Measurements from ENCODE around the gene PPP1R1A.

DNA sequence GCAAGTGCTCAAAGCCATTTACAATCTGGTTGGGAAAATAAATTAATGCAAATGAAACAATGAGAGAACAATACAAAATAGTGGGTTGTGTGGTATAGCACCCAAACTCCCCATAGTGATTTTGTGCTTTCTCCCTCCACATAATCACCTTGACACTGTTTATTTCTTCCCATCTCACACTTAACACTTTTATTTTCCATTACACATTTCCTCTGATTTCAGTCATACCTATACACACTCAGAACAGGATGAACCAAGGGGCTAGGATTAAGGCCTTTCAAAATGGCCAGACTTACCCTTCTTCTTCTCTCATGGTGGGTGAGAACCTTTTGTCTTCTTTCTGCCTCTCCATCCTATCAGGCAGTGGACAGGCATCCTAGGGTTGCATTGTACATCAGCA, 53.0 kb downstream of the PPP1R1A start:
- TF ChIP-seq, protein P1, sequence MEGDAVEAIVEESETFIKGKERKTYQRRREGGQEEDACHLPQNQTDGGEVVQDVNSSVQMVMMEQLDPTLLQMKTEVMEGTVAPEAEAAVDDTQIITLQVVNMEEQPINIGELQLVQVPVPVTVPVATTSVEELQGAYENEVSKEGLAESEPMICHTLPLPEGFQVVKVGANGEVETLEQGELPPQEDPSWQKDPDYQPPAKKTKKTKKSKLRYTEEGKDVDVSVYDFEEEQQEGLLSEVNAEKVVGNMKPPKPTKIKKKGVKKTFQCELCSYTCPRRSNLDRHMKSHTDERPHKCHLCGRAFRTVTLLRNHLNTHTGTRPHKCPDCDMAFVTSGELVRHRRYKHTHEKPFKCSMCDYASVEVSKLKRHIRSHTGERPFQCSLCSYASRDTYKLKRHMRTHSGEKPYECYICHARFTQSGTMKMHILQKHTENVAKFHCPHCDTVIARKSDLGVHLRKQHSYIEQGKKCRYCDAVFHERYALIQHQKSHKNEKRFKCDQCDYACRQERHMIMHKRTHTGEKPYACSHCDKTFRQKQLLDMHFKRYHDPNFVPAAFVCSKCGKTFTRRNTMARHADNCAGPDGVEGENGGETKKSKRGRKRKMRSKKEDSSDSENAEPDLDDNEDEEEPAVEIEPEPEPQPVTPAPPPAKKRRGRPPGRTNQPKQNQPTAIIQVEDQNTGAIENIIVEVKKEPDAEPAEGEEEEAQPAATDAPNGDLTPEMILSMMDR (IDR thresholded peaks at IDR 0.05; ENCODE audit: borderline replicate concordance, extremely low read depth, low read length, poor library complexity, severe bottlenecking), result no peak
- TF ChIP-seq EZH2 (IDR thresholded peaks at IDR 0.05; ENCODE audit: borderline replicate concordance, low read depth, low read length, severe bottlenecking), result no peak

All from DND-41 (cell line).